HG03558 (cell line): Measurements from ENCODE around the gene ISG15.
"Not testable (repeated sequence)": the region's sequence is repeated elsewhere in the genome, so short reads cannot be mapped to it uniquely, and the experiment has no call there.

Experiments
- ATAC-seq: cut with Tn5 transposase; IDR thresholded peaks from one replicate; pipeline ENCODE4 v1.9.1; 2021; ENCODE audit warnings: moderate number of reproducible peaks; ENCODE audit not compliant: unreplicated experiment; ENCODE audit errors: extremely low read depth

ISG15 gene

DNA sequence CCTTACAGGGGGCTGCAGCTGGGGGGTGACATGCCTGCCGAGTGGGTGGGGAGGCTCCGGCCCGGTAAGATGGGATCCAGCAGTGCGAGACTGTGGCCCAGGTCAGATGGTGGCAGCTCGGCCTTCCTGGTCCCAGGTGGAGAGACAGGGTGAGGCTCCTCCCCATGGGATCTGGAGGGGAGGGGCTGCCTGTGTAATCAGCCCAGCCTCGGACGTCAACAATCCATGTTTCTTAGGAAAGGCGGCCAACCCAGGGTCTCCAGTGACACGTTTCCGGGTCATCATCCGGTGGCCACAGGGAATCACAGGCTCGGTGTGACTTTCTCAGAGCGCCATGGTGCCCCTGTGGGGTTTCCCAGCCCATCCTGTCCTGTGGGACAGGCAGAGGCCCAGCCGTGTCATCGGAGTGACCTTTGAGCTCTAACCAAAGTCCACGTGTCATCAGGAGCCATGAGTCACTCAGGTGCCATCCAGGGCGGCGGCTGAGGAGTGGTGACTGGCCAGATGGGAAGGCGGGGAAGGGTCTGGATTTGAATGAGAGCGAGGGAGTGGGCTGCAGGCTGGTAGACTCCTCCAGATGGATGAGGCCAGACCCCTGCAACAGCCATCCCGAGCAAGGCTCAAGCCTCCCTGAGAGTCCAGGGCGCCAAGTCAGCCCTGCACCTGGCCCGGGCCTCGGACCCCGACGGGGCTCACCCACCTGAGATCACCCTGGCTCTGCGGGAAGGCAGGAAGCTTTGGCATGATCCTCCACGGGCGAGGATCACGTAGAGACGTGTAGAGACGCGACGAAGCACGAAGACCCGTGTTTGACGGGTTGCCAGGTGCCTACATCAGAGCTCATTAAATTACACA lies 6.8 kb upstream of the ISG15 start:
- ATAC-seq = no peak

DNA sequence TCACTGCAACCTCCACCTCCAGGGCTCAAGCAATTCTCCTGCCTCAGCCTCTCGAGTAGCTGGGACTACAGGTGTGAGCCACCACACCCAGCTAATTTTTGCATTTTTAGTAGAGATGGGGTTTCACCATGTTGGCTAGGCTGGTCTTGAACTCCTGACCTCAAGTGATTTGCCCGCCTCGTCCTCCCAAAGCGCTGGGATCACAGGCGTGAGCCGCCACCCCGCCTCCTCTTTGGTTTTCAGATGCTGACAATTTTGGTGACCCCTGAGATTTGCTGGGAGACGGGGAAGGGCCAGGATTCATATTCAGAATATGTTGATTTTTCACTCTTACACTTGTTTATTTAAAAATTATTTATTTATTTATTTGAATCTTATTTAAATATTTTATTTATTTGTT lies 3.2 kb upstream of the ISG15 start:
- ATAC-seq = not testable (repeated sequence)

DNA sequence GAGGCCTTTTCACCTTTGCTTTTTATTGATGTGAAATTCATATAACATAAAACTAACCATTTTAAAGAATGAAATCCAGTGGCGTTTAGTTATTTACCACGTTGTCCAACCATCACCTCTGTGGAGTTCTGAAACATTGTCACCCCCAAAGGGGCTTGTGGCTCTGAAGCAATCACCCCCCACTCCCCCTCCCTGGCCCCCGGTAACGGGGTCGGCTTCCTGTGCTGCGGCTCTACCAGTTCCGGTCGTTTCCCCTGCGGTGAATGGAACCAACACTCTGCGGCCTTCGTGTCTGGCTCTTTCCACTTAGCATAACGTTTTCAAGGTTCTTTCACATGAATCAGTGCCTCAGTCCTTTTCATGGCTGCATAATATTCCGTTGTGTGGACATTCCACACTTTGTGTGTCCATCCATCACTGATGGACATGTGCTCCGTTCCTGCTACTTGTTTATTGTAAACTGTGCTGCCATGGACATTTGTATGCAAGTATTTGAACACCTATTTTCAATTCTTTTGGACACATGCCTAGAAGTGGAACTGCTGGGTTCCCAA lies 1.8 kb upstream of the ISG15 start:
- no peak for ATAC-seq

DNA sequence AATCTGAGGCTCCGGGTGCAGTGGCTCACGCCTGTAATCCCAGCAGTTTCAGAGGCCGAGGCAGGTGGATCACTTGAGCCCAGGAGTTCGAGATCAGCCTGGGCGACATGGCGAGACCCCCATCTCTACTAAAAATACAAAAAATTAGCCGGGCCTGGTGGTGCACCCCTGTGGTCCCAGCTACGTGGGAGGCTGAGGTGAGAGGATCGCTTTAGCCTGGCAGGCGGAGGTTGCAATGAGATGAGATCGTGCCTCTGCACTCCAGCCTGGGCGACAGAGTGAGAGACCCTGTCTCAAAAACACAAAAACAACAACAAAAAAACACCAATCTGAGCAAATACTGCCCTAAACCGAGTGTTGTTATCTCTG lies 577 bp upstream of the ISG15 start:
- ATAC-seq = not testable (repeated sequence)

DNA sequence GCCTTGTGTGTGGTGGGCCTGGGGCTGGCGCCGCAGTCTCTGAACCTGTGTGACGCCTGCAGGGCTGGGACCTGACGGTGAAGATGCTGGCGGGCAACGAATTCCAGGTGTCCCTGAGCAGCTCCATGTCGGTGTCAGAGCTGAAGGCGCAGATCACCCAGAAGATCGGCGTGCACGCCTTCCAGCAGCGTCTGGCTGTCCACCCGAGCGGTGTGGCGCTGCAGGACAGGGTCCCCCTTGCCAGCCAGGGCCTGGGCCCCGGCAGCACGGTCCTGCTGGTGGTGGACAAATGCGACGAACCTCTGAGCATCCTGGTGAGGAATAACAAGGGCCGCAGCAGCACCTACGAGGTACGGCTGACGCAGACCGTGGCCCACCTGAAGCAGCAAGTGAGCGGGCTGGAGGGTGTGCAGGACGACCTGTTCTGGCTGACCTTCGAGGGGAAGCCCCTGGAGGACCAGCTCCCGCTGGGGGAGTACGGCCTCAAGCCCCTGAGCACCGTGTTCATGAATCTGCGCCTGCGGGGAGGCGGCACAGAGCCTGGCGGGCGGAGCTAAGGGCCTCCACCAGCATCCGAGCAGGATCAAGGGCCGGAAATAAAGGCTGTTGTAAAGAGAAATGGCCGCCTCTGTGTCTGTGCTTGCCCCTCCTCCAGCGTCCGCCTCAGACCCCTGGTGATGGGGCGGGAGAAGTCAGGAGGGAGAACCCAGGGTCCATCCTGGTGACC lies 788 bp downstream of the ISG15 start:
- no peak for ATAC-seq

DNA sequence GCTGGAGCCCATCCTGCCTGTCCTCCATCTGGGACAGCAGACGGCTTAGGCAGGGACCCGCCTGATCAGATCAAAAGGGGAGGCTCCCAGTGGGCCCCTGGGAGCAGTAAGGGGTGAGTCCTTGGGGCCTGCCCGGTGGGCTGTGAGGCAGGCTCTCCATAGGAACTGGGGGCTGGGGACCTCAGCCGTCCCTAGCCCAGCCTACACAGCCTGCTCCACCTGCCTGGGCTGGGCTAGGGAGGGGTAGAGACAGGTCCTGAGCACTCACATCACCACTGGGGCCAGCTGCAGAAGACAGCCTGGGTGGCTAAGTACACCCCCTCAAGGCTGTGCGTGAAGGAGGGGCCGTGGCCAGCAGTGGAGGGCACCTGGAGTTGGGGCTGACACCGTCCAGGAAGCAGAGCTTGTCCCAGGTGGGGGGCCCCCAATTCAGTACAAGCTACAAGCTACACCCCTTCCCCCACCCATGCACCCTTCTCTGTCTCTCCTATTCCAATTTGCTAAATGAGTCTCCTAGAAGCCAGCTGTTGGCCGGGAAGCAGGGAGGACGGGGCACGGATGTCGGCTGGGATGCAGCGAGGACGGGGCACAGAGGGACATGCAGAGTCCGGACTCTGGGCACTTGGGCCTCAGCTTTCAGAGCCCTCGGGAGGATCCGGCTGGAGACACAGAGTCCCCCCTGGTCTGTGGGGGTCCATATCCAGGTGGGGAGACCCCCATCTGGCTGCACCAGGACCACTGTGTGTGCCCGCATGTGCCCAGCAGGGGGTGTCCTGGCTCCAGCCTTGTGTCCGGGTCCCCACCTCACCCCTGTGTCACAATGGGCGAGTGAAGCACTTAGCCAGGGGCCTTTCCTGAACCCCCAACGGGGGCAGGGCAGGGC lies 1.7 kb downstream of the ISG15 start:
- ATAC-seq = no peak

DNA sequence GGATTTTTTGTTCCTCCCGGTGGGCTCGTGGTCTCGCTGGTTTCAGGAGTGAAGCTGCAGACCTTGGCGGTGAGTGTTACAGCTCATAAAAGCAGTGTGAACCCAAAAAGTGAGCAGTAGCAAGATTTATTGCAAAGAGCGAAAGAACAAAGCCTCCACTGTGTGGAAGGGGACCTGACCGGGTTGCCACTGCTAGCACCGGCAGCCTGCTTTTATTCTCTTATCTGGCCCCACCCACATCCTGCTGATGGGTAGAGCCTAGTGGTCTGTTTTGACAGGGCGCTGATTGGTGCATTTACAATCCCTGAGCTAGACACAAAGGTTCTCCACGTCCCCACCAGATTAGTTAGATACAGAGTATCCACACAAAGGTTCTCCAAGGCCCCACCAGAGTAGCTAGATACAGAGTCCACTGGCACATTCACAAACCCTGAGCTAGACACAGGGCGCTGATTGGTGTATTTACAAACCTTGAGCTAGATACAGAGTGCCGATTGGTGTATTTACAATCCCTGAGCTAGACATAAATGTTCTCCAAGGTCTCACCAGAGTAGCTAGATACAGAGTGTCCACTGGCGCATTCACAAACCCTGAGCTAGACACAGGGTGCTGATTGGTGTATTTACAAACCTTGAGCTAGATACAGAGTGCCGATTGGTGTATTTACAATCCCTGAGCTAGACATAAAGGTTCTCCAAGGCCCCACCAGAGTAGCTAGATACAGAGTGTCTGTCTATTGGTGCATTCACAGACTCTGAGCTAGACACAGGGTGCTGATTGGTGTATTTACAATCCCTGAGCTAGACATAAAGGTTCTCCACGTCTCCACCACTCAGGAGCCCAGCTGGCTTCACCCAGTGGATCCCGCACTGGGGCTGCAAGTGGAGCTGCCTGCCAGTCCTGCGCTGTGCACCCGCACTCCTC lies 4.4 kb downstream of the ISG15 start:
- ATAC-seq = not testable (repeated sequence)

DNA sequence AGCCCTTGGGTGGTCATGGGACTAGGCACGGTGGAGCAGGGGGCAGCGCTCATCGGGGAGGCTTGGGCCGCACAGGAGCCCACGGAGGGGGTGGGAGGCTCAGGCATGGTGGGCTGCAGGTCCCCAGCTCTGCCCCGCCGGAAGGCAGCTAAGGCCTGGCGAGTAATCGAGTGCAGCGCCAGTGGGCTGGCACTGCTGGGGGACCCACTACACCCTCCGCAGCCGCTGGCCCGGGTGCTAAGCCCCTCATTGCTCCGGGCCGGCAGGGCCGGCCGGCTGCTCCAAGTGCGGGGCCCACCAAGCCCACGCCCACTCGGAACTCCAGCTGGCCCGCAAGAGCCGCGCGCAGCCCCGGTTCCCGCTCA lies 5.0 kb downstream of the ISG15 start:
- not testable (repeated sequence) for ATAC-seq

DNA sequence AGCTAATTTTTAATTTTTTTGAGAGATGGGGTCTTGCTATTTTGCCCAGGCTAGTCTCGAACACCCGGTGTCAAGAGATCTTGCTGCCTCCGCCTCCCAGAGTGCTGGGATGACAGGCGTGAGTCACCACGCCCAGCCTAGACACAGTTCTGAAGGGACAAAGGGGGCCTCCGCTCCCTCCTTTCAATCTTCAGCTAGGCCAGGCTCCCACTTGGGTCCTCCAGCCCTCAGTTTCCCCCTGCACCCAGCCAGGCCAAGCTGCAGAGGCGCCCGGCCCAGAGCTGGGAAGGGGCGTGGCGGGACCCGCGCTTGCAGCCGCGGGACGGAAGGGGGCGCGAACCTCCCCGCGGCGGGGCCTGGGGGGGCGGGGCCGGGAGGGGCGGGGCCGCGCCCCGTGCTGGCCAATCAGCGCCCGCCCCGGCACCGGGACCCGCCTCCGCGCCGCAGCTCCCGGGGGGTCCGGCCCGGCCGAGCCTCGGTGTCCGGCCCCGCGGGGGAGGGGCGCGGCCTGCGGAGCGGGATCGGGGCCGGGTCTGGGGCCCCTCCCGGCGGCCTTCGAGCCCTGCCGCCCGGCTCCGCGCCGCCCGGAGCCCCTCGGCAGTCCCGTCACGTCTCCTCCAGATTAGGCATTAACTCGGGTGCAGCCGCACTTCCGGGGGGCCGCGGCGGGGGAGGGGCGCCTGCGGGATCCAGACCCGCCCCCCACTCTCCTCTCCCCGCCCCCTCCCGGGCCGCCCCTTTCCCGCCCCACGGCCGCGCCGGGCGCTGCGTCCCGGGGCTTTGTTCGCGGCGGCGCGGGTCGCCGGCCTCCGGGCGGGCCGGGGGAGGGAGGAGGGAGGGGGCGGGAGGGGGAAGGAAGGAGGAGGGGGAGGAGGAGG lies 6.1 kb downstream of the ISG15 start:
- peak; percentile 42 for ATAC-seq

DNA sequence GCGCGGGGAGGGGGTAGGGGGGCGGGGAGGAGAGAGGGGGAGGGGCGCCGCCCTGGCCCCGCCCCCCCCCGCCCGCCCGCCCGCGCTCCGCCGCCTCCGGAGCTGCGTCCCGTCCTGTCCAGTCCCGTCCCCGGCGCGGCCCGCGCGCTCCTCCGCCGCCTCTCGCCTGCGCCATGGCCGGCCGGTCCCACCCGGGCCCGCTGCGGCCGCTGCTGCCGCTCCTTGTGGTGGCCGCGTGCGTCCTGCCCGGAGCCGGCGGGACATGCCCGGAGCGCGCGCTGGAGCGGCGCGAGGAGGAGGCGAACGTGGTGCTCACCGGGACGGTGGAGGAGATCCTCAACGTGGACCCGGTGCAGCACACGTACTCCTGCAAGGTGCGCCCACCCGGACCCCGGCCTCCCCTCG lies 6.7 kb downstream of the ISG15 start, which contains the start of gene AGRN:
Gene AGRN (plus strand): TSS at position 121 of the 405 bp plus-strand sequence. CDS start 53 bp downstream, at position 174.
- peak; percentile 8 for ATAC-seq

DNA sequence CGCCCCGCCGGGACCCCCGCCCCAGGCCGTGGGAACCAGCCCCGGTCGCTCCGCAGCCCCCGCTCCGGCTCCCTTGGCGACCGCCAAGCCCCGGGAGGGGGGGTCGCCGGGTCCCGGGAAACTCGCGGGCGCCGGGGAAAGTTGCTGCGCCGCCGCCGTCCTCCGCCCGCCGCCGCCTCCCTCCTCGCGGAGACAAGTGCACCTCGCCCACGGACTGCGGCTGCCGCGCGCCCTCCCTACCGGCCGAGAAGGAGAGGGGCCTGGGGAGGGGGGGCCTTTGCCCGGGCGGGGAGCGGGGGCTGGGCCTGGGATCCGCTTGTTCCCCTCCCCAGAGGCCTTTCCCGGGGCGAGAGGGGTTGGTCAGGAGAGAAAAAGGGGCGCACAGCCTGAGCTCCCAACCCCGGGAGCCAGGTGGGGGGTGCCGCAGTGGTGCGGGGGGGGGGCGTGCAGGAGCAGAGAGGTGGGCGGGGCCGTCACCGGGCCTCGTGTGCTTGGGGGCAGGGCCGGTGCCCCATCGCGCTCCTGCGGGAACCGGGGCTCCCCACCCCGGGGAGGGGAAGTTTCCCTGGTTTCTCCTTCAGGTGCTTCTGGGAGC lies 7.2 kb downstream of the ISG15 start:
- no peak for ATAC-seq

DNA sequence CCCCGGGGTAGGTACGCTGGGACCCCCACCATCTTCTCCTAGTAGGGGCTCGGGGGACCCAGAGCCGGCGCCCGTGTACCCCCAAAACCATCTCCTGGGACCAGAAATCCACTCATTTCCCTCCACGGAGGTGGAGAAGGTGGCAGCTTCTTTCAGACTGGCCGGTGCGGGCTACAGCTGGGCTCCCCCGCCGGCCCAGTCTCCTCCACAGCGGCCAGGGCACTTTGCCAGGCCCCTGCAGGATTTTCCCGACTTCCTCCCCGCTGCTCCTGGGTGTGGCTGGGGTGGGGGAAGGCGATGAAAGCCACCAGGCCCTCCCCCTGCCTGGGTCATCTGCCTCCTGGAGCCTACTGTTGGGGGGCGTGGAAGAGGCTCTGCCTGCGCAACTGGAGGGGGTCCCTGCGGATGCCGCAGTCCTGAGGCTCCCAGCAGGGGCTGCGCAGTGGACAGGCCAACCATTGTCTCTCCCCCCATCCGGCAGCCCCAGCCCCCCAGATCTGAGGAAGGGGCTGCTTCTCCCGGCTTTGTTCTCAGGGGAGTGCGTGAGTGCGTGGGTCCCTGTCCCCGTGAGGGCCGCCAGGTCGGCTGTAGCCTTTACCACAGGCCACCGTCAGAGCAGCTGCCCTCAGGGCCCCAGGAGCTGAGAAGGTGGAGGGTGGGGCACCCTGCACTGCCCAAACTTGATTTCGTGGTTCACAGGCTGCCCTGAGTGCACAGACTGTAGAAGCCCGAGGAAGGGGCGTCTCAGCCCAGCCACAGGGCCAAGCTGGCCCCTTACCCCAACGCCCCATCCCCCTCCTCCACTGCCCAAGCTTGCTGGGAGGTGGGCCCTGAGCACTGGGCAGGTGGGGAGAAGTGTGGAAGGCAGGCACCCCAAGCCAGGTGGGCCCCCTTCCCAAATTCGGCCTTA lies 8.0 kb downstream of the ISG15 start:
- ATAC-seq = no peak

DNA sequence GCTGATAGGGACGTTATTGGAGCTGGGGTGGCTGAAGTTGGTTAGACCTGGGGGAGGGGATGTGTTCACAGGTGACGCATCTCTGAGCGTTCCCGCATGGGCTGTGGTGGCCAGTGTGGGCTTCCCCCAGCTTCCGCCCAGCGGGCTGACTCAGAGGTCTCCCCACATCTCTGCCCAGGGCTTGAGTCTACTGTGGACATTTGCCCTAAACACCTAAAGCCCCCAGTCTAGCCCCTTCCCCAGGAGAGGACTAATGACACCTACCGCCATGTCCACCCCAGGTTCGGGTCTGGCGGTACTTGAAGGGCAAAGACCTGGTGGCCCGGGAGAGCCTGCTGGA lies 8.6 kb downstream of the ISG15 start:
- no peak for ATAC-seq

DNA sequence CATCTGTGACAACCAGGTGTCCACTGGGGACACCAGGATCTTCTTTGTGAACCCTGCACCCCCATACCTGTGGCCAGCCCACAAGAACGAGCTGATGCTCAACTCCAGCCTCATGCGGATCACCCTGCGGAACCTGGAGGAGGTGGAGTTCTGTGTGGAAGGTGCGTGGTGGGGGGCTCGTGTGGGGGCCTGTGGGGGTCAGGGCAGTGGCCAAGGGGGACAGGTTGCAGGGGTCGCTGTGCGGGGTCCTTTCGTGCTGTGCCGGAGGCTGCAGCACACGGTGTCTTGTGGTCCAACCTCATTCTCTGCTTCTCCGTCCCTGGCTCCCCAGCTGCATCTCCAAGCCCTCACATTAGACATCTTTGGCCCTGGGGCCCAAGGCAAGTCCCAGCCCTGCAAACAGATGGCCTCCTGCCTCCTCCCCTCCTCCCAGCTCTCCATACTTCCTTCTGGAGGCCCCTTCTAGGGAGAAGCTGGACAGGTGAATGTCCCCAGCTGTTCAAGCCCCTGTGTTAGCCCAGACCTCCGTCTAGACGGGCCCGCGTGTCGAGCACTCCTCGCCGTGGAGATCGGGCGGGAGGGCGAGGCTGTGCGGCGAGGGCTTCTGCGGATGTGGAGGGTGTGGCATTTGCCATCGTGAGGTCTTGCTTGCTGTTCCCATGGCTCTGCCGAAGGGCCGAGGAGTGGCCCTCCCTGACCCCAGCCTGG lies 9.2 kb downstream of the ISG15 start:
- no peak for ATAC-seq

DNA sequence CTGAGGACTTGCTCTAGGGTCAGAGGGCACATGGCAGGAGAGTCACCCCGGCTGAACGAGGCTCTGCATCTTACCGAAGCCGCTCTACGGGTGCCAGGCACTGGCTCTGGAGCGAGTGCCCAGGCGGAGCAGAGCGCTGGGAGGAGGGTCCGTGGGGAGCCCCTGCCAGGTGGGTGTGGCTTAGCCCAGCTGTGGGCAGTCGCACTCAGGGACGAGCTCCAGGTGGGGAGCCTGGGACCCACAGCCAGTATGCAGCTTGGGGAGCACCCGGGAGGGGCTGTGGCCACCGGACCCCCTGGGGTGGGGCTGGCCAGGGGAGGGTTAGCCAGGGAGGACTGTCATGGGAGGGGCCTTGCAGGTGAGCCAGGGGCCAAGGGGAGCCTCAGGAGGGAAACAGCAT lies 10.4 kb downstream of the ISG15 start:
- ATAC-seq = no peak

DNA sequence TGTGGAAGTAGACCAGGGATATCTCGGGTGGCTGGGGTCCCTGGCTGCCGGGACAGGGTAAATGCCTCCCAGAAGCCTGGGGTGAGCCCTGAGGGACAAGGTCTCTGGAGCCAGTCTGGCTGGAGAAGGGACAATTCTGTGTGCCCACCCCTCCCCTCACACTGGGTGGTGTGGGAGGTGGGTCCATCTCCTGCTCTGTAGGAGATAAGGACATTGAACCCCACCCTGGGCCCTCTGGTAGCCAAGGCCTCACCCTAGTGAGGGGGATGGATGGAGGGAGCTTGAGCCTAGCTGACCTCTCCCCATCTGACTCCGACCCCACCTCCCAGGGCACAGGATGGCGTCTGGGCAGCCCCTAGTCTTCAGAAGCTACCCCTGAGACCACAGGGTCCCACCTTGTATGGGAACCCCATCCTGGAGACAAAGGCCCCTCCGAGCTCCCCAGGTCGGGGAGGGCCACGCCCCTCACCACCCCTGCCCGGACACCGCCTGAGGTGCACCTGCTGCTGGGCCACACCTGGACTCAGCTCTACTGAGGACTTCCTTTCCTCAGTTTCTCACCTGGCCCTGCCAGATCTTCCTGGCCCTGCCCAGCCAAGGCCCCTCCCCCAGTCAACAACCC lies 11.0 kb downstream of the ISG15 start:
- no peak for ATAC-seq
